Lower leg skin (tissue), 4 donors: ENCODE measurements around the gene DSPP. TPM values are rescaled to one million over a fixed set of nuclear protein-coding genes. Genes with fewer than 3 reads are reported as not detected.

Experiments used
- DNase-seq, 2 donors: peaks; one replicate each; pipeline ENCODE4 v3.0.0-alpha.2; 2019; ENCODE audit warnings: low spot score in 2 of 2
- H3K4me3 ChIP-seq: fragments of 200-600 bp; sonication (generic); 2 replicates; pipeline ENCODE4 v1.5.1; 2017; ENCODE audit warnings: mild to moderate bottlenecking, low read depth; ENCODE audit not compliant: poor library complexity, severe bottlenecking
- POLR2A ChIP-seq, 2 donors: fragments of 450-650 bp; IDR thresholded peaks; one replicate each; pipeline ENCODE4 v1.6.1; 2016 to 2017; ENCODE audit warnings: antibody characterized with exemption in 2 of 2, mild to moderate bottlenecking in 1 of 2, moderate library complexity in 1 of 2
- WGBS, 2 donors: methylation state at CpG; one replicate each; pipeline ENCODE4 v1.1.5; 2018; 5-methylcytosine and 5-hydroxymethylcytosine counted together
- intact Hi-C: fragments of 100-400 bp; cut with DNase I; formaldehyde crosslinking; loops from one replicate; pipeline ENCODE4 v1.15.0; 2023; ENCODE audit warnings: low total_unique reads
- total RNA-seq, 4 donors: library from RNA; depleted of rRNA; stranded (reverse); fragments of >200 nt; gene quantifications; one replicate each; pipeline ENCODE4 v1.1.0, GENCODE V29; 2016
- TF ChIP-seq, protein P1 (sequence below), 3 donors: fragments of 450-650 bp; IDR thresholded peaks; one replicate each; pipeline ENCODE4 v1.5.1; 2016; ENCODE audit warnings: antibody characterized with exemption in 3 of 3, mild to moderate bottlenecking in 3 of 3, moderate library complexity in 2 of 3

The DSPP gene
- total RNA-seq, 4 donors from 2014 or later: not detected

DNA sequence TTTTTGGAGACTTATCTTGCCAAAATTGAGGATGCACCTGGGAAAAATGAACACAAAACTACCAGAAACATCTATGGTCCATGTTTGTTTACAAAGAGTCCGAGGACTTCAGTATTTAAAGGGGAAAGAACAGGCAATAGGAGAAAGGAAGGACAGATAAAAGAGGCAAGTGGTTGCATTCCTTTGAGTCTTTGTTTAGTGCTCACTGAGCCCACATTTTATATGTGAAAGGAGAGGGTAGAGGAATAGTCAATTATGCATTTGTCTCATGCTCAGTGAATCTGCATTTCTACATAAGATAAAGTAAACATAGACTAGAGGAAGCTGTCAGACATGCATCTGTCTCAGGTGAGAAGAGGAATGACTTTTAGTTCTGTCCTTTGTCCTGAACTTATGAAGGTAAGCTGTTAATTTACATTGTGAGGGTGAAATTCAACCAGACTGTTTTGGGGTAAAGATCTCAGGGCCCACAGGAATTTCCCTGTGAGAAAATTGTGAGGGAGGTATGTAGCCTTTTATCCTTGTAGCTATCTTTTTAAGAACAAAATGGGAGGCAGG, 46.2 kb downstream of the DSPP start:
- WGBS, 2 donors: 81 to 100% methylated on average over 1 of the region's 1 CpG
- TF ChIP-seq POLR2A (IDR thresholded peaks at IDR 0.05): no peak
- TF ChIP-seq, protein P1, sequence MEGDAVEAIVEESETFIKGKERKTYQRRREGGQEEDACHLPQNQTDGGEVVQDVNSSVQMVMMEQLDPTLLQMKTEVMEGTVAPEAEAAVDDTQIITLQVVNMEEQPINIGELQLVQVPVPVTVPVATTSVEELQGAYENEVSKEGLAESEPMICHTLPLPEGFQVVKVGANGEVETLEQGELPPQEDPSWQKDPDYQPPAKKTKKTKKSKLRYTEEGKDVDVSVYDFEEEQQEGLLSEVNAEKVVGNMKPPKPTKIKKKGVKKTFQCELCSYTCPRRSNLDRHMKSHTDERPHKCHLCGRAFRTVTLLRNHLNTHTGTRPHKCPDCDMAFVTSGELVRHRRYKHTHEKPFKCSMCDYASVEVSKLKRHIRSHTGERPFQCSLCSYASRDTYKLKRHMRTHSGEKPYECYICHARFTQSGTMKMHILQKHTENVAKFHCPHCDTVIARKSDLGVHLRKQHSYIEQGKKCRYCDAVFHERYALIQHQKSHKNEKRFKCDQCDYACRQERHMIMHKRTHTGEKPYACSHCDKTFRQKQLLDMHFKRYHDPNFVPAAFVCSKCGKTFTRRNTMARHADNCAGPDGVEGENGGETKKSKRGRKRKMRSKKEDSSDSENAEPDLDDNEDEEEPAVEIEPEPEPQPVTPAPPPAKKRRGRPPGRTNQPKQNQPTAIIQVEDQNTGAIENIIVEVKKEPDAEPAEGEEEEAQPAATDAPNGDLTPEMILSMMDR (IDR thresholded peaks at IDR 0.05): no peak
- intact Hi-C loops: loop anchor here (5.0 kb wide), 1 partner anchor 1792 kb away; no protein-coding TSS in a partner anchor
- H3K4me3 ChIP-seq: no peak overlapping the region
- no peak for DNase-seq

- 58 to 67% methylated on average over 3 of the region's 3 CpGs for WGBS, 2 donors
- H3K4me3 ChIP-seq: no peak overlapping the region
- intact Hi-C loops: loop anchor here (5.0 kb wide), 1 partner anchor 1795 kb away; no protein-coding TSS in a partner anchor
- TF ChIP-seq, protein P1 (IDR thresholded peaks at IDR 0.05): no peak
- TF ChIP-seq POLR2A (IDR thresholded peaks at IDR 0.05): no peak
- no peak for DNase-seq
These were observed 49.2 kb downstream of the DSPP start for GRCh38 chr4:87657525-87657924.

DNA sequence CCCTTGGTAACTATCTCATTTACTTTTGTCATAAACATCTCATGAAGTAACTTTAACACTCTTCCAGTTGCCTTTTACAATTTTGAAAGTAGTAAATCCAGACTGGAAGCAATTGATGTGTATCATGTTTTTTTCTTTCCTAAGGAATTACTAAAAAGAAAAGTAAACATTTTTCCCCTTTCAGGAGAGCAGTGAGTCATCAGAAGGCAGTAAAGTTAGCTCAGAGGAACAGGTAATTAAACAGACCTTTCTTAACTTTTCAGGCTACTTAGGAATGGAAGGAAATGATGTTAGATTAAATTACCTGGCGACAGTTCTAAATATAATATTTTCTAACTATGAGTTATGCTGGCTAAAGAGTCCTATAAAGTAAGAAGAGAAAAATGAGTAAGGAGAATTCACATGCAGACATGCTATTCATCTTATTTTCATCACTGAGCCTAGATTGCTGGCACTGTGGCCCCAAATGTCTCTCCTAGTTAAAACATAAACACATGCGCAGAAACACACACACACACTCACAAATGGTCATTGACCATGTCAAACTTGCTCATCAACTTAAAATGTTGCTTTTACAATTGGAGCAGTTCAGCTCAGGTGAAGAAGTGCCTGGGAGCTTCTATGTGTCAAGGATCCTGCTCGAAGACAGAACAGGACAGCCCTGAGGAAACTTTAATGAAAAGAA, 51.1 kb downstream of the DSPP start:
- DNase-seq: no peak
- no peak for TF ChIP-seq POLR2A (IDR thresholded peaks at IDR 0.05)
- TF ChIP-seq, protein P1 (IDR thresholded peaks at IDR 0.05): no peak
- H3K4me3 ChIP-seq: no peak overlapping the region
- WGBS, 2 donors: 48 to 53% methylated on average over 3 of the region's 3 CpGs
- intact Hi-C loops: loop anchor here (5.0 kb wide), 1 partner anchor 1797 kb away; no protein-coding TSS in a partner anchor

- H3K4me3 ChIP-seq: no peak overlapping the region
- 79 to 88% methylated on average over 9 of the region's 9 CpGs for WGBS, 2 donors
- TF ChIP-seq, protein P1 (IDR thresholded peaks at IDR 0.05): no peak
- no peak for TF ChIP-seq POLR2A (IDR thresholded peaks at IDR 0.05)
- intact Hi-C loops: no loop called here
- no peak for DNase-seq
These were observed 54.5 kb downstream of the DSPP start for GRCh38 chr4:87662871-87663270.

Other genes starting within 250 kb of the DSPP start
- gene HSD17B11, start 217.3 kb upstream of the DSPP start, total RNA-seq: 10 to 100 TPM; 15.3 to 33.6 (median 23.2) TPM
- gene NUDT9, start 186.0 kb upstream of the DSPP start, total RNA-seq: 10 to 100 TPM; 12.5 to 30.9 (median 21.7) TPM
- gene SPARCL1, start 79.2 kb upstream of the DSPP start, total RNA-seq: 100 to 1,000 TPM in 2 of 4 donors, 10 to 100 TPM in 2; 66.2 to 259 (median 117) TPM
- not detected for gene DMP1, start 41.8 kb downstream of the DSPP start, total RNA-seq
- gene IBSP, start 191.0 kb downstream of the DSPP start, total RNA-seq: not detected
- gene MEPE, start 224.4 kb downstream of the DSPP start, total RNA-seq: not detected